GM23248 (cell line): Measurements from ENCODE around the gene ABCG8. TPM values are rescaled to one million over a fixed set of nuclear protein-coding genes. Genes with fewer than 3 reads are reported as not detected.

Experiments used
- DNase-seq: peaks from one replicate; pipeline ENCODE4 v3.0.0-alpha.2; 2015
- H2AFZ ChIP-seq: fragments of 200-600 bp; sonication (generic); 2 replicates; pipeline ENCODE4 v1.6.1; 2016; ENCODE audit warnings: antibody characterized with exemption
- H3F3A ChIP-seq: fragments of 200-600 bp; sonication (generic); 2 replicates; pipeline ENCODE4 v1.6.1; 2016; ENCODE audit warnings: mild to moderate bottlenecking, antibody characterized with exemption, mixed run types; ENCODE audit not compliant: insufficient read depth
- H3K27ac ChIP-seq: fragments of 200-600 bp; sonication (generic); 2 replicates; pipeline ENCODE4 v1.5.1; 2016; ENCODE audit warnings: mild to moderate bottlenecking
- H3K27me3 ChIP-seq: fragments of 200-600 bp; sonication (generic); replicated peaks from 2 replicates; pipeline ENCODE4 v1.6.1; 2016; ENCODE audit warnings: mild to moderate bottlenecking; ENCODE audit not compliant: insufficient read depth
- H3K36me3 ChIP-seq: fragments of 200-600 bp; sonication (generic); 2 replicates; pipeline ENCODE4 v1.6.1; 2016; ENCODE audit warnings: low read depth, mild to moderate bottlenecking
- H3K4me1 ChIP-seq: fragments of 200-600 bp; sonication (generic); 2 replicates; pipeline ENCODE4 v1.6.1; 2016; ENCODE audit warnings: mild to moderate bottlenecking; ENCODE audit not compliant: insufficient read depth
- H3K4me2 ChIP-seq: fragments of 200-600 bp; sonication (generic); one replicate; pipeline ENCODE4 v1.6.1; 2016; ENCODE audit warnings: mild to moderate bottlenecking; ENCODE audit not compliant: unreplicated experiment
- H3K4me3 ChIP-seq: fragments of 200-600 bp; sonication (generic); 2 replicates; pipeline ENCODE4 v1.5.1; 2016; ENCODE audit warnings: mild to moderate bottlenecking
- H3K79me2 ChIP-seq: fragments of 200-600 bp; sonication (generic); 2 replicates; pipeline ENCODE4 v1.6.1; 2016; ENCODE audit warnings: mild to moderate bottlenecking; ENCODE audit not compliant: insufficient read depth
- H3K9ac ChIP-seq: fragments of 200-600 bp; sonication (generic); 2 replicates; pipeline ENCODE4 v1.6.1; 2016; ENCODE audit warnings: mild to moderate bottlenecking
- H3K9me2 ChIP-seq: fragments of 200-600 bp; sonication (generic); 2 replicates; pipeline ENCODE4 v1.6.1; 2016; ENCODE audit warnings: mixed run types, mild to moderate bottlenecking, moderate library complexity; ENCODE audit not compliant: insufficient read depth
- H3K9me3 ChIP-seq: fragments of 200-600 bp; sonication (generic); one replicate; pipeline ENCODE4 v1.6.1; 2017; ENCODE audit warnings: low read depth
- H4K20me1 ChIP-seq: fragments of 200-600 bp; sonication (generic); 2 replicates; pipeline ENCODE4 v1.6.0; 2016; ENCODE audit not compliant: insufficient read depth
- EZH2 ChIP-seq: fragments of 200-600 bp; sonication (generic); IDR thresholded peaks from 2 replicates; pipeline ENCODE4 v1.6.1; 2018; ENCODE audit warnings: antibody characterized with exemption, mild to moderate bottlenecking; ENCODE audit not compliant: insufficient read depth, poor library complexity, severe bottlenecking
- EZH2phosphoT487 ChIP-seq: fragments of 200-600 bp; sonication (generic); IDR thresholded peaks from 2 replicates; pipeline ENCODE4 v1.6.1; 2018; ENCODE audit warnings: antibody characterized with exemption, moderate library complexity, mild to moderate bottlenecking, low read depth; ENCODE audit not compliant: insufficient read depth
- WGBS, 2 experiments: methylation state at CpG; one replicate each; pipeline ENCODE4 v1.1.6; 2015 to 2017; ENCODE audit warnings: low lambda C conversion rate in 2 of 2, low coverage in 1 of 2; ENCODE audit errors: missing lambda C conversion rate in 2 of 2; 5-methylcytosine and 5-hydroxymethylcytosine counted together
- in situ Hi-C: fragments of 300-500 bp; cut with MboI; formaldehyde crosslinking; loops from 2 replicates; pipeline ENCODE4 v1.15.0; 2020
- polyA plus RNA-seq: library from polyadenylated mRNA; unstranded; fragments of >200 nt; fragmentation: Nextera tagmentation; extraction: Ambion mirVana; gene quantifications from 2 replicates; pipeline ENCODE4 v1.2.1, GENCODE V29; 2016
- total RNA-seq: library from RNA; depleted of rRNA; stranded (reverse); fragments of >200 nt; shearing (Covaris generic); gene quantifications from 2 replicates; pipeline ENCODE4 v1.2.3, GENCODE V29; 2014

Gene ABCG8
- total and polyA plus RNA-seq, 2 experiments from 2014 or later: 0.04 TPM; not detected in 1

DNA sequence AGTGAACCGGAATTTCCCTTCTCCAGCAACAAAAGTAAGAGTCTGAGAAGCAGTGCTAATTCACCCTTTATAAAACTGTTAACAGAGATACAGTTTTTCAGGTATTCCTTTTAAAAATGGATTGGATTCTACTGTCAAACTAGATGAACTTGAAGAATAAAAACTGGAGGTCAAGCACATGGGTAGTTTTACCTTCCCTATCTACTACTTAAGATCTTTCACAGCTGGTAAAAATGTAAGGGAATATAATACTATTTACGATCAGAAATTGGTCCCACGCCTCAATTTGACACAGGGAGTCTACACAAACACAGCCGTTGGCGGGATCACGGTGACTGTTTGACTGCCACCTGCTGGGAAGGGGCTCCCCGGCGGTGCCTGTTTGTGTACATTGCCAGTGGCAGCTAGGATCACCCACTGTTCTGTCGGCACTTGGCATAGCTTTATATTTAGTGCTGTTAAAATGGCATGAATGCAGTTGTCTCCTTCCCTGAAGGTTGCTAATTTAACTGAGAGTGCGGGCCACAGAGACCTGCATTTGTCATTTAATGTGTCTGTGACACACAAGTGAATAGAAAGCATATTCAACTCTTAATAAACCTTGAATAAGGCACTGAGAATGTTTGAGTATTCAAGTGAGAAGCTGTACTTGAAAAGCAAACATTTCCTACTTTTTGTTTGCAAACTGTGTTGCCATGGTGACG, 59.5 kb downstream of the ABCG8 start:
- H3K9me3 ChIP-seq: no peaks in the 10 kb centered on the region
- WGBS, 2 experiments: 82 to 92% methylated on average over 11 of the region's 11 CpGs

DNA sequence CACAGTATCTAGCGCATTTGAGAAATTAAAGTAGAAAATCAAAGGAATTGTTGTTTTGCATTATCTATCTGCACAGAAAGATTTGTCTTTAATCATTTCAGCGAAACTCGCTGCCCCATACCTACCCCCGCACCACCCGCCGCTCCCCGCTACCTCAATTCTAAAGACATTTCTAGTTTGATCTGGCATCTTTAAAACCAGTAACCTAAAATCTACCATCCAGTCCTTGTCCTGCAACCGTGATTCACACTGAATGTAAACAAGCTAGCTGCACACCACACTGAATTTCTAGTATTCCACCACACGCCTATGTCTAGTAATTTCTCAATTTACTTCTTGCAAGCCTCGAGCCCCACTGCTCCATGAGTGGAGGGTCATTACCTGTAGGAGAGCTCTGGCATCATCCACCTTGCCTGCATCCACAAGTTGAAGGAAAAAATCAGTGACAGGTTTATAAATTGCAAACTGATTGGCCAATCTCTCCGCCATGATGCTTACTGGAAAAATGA, 60.1 kb downstream of the ABCG8 start:
- no peaks in the 10 kb centered on the region for H3K9me3 ChIP-seq
- H3K9me2 ChIP-seq: no peaks in the 10 kb centered on the region
- H4K20me1 ChIP-seq: no peaks in the 10 kb centered on the region
- H3K4me3 ChIP-seq: no peak overlapping the region
- H3K9ac ChIP-seq: no peak overlapping the region
- no peak for TF ChIP-seq EZH2
- no peak for TF ChIP-seq EZH2phosphoT487
- WGBS, 2 experiments: 93 to 95% methylated on average over 11 of the region's 11 CpGs
- no peaks in the 10 kb centered on the region for H3K79me2 ChIP-seq
- no peak overlapping the region for H3K27ac ChIP-seq
- no peaks in the 10 kb centered on the region for H3K27me3 ChIP-seq
- H2AFZ ChIP-seq: no peak overlapping the region
- no peaks in the 10 kb centered on the region for H3F3A ChIP-seq
- no peak overlapping the region for H3K4me2 ChIP-seq
- H3K36me3 ChIP-seq: peaks cover 40% of the 10 kb centered on the region
- in situ Hi-C loops: no loop called here
- H3K4me1 ChIP-seq: no peaks in the 10 kb centered on the region
- DNase-seq: no peak

More for the DNA sequence above, 59.5 kb downstream of the ABCG8 start:
- no peaks in the 10 kb centered on the region for H3K4me1 ChIP-seq
- no peaks in the 10 kb centered on the region for H3K9me2 ChIP-seq
- H3K4me2 ChIP-seq: no peak overlapping the region
- in situ Hi-C loops: no loop called here
- no peak overlapping the region for H3K27ac ChIP-seq
- no peak overlapping the region for H3K9ac ChIP-seq
- peaks cover 46% of the 10 kb centered on the region for H3K36me3 ChIP-seq
- H3K79me2 ChIP-seq: no peaks in the 10 kb centered on the region
- no peak overlapping the region for H2AFZ ChIP-seq
- no peaks in the 10 kb centered on the region for H3F3A ChIP-seq
- no peak for DNase-seq
- no peak for TF ChIP-seq EZH2phosphoT487
- no peaks in the 10 kb centered on the region for H4K20me1 ChIP-seq
- H3K4me3 ChIP-seq: no peak overlapping the region
- no peaks in the 10 kb centered on the region for H3K27me3 ChIP-seq

DNA sequence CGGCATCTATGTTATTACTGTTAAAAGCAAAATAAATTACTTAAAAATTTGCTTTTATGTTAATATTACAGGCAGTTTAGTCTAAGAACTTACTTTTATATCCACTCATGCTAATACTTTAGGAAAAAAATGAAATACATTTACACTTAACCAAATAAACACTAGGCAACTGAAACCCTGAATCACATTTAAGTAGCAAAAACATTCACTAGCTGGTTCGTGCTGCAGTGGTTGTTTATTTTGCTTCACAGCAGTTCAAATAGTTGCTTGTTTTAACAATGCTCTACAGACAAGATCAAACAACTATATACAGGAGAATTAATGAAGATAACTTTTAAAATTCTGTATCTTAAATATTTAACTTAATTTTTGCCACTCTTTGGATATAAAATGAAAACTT, 60.8 kb downstream of the ABCG8 start:
- WGBS, 2 experiments: 96 to 100% methylated on average over 2 of the region's 2 CpGs
- no peaks in the 10 kb centered on the region for H3F3A ChIP-seq

DNA sequence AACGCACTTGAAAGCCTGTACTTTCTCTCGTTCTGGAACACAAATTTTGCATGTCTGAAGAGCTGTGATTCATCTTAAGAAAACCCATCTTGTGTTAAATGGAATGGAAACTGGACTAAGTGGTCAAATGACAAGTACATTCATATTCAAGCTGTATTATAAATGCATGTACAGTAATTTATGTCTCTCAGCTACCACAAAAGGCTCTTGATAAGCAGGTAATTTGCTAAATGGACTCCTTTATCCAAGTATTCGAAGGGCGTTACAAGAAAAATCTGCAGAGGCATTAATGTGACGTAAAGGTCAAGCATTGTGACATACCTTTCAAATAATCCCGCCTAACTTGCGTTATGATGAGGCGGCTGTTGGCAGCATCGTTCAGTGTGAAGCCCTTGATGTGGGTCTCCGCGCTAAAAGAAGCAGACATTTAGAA, 66.6 kb downstream of the ABCG8 start:
- no peaks in the 10 kb centered on the region for H3F3A ChIP-seq
- in situ Hi-C loops: no loop called here
- H3K27me3 ChIP-seq: no peaks in the 10 kb centered on the region
- H3K36me3 ChIP-seq: peaks cover 17% of the 10 kb centered on the region
- no peak overlapping the region for H3K27ac ChIP-seq
- H4K20me1 ChIP-seq: no peaks in the 10 kb centered on the region
- no peaks in the 10 kb centered on the region for H3K79me2 ChIP-seq
- no peak overlapping the region for H3K4me2 ChIP-seq
- H3K9me2 ChIP-seq: no peaks in the 10 kb centered on the region
- H3K4me1 ChIP-seq: no peaks in the 10 kb centered on the region
- no peak overlapping the region for H3K9ac ChIP-seq
- DNase-seq: no peak
- H3K9me3 ChIP-seq: no peaks in the 10 kb centered on the region
- no peak overlapping the region for H2AFZ ChIP-seq
- no peak for TF ChIP-seq EZH2
- TF ChIP-seq EZH2phosphoT487: no peak
- 91 to 92% methylated on average over 11 of the region's 11 CpGs for WGBS, 2 experiments
- no peak overlapping the region for H3K4me3 ChIP-seq

More for the DNA sequence above, 60.8 kb downstream of the ABCG8 start:
- Histone ChIP-seq H3K9me3 (no peaks in the 10 kb centered on the region), H3K27me3 (no peaks in the 10 kb centered on the region), H3K9ac (no peak overlapping the region), H4K20me1 (no peaks in the 10 kb centered on the region), H3K4me3 (no peak overlapping the region), H3K4me2 (no peak overlapping the region), H2AFZ (no peak overlapping the region), H3K27ac (no peak overlapping the region), H3K79me2 (no peaks in the 10 kb centered on the region), H3K4me1 (no peaks in the 10 kb centered on the region), H3K9me2 (no peaks in the 10 kb centered on the region), H3K36me3 (peaks cover 34% of the 10 kb centered on the region)
- DNase-seq: no peak
- in situ Hi-C loops: no loop called here
- TF ChIP-seq EZH2 (no peak), EZH2phosphoT487 (no peak)
